ENCODE data around the gene COASY. TPM values are rescaled to one million over a fixed set of nuclear protein-coding genes. Genes with fewer than 3 reads are reported as not detected.

COASY gene
- total RNA-seq, 1 donor from 2014 or later: 9.1 TPM

- peak in 1 of 2 donors; percentile 8 for DNase-seq (ENCODE audit: low read depth in 2 of 2)
These were observed 48.2 kb downstream of the COASY start for GRCh38 chr17:42609814-42610801.

DNA sequence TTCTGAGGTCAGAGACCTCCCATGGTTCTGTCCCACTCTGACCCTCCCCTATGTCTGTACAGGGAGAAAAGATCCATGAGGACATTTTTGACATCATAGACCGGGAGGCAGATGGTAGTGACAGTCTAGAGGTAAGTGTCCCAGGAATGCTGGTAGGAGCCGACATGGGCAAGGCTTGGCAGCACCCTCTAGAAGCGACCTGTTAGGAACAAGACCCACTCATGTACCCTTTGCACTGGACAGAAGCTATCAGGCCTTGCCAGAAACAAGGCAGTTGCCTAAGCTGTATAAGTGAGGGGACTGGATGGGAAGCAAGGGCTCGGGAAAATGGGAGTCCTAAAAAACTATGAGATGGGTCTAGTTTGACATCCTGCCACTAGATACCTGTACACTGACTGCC is 50.1 kb downstream of the COASY start:
- no peak for DNase-seq (ENCODE audit: low read depth in 2 of 2)

DNA sequence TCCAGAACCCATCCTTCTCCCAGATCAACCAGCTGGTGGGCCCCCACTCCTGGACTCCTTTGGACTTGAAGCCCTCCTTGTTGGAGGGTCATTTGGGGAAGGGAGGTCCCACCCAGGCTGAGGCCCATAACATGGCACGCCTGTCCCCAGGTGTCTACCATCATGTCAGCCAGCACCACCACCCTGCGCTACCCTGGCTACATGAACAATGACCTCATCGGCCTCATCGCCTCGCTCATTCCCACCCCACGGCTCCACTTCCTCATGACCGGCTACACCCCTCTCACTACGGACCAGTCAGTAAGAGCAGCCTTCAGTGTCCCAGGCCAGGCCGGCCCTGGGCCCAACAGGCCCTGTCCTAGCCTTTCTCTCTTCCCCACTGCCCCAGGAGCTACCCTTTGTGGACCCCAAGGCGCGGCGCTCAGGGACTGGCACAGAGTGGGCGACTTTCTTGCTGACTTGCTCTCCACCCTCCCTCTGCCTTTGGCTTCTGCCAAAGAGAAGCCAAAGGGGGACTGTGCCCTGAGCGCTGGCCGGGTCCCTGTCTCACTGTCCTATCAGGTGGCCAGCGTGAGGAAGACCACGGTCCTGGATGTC is 51.8 kb downstream of the COASY start:
- no peak for DNase-seq (ENCODE audit: low read depth in 2 of 2)

Other genes with a start within 250 kb of the COASY start
- gene STAT3, start 173.7 kb upstream of the COASY start, total RNA-seq: 68.8 and 99.2 TPM in 2 replicates
- 362 and 404 TPM in 2 replicates for gene CAVIN1, start 138.9 kb upstream of the COASY start, total RNA-seq
- 16.0 and 20.2 TPM in 2 replicates for gene ATP6V0A1, start 103.3 kb upstream of the COASY start, total RNA-seq
- 19.3 and 42.9 TPM in 2 replicates for gene NAGLU, start 25.9 kb upstream of the COASY start, total RNA-seq
- gene HSD17B1, start 9.2 kb upstream of the COASY start, total RNA-seq: 0.38 and 0.39 TPM in 2 replicates
- gene MLX, start 5.0 kb downstream of the COASY start, total RNA-seq: 25.4 and 34.6 TPM in 2 replicates
- 2.3 and 2.8 TPM in 2 replicates for gene PSMC3IP, start 15.6 kb downstream of the COASY start, total RNA-seq
- gene RETREG3, start 47.2 kb downstream of the COASY start, total RNA-seq: 60.7 and 79.3 TPM in 2 replicates
- 21.7 and 23.9 TPM in 2 replicates for gene TUBG1, start 47.5 kb downstream of the COASY start, total RNA-seq
- gene TUBG2, start 97.1 kb downstream of the COASY start, total RNA-seq: 2.7 and 5.3 TPM in 2 replicates
- gene PLEKHH3, start 114.8 kb downstream of the COASY start, total RNA-seq: 12.5 and 16.6 TPM in 2 replicates
- 3.4 and 3.7 TPM in 2 replicates for gene CCR10, start 119.7 kb downstream of the COASY start, total RNA-seq
- 11.5 and 13.6 TPM in 2 replicates for gene CNTNAP1, start 120.4 kb downstream of the COASY start, total RNA-seq
- gene EZH1, start 182.9 kb downstream of the COASY start, total RNA-seq: 9.8 and 11.3 TPM in 2 replicates
- 6.0 and 25.9 TPM in 2 replicates for gene RAMP2, start 199.1 kb downstream of the COASY start, total RNA-seq
- gene VPS25, start 211.3 kb downstream of the COASY start, total RNA-seq: 39.2 and 48.3 TPM in 2 replicates
- 2.1 and 2.4 TPM in 2 replicates for gene WNK4, start 218.5 kb downstream of the COASY start, total RNA-seq
- 60.1 and 67.0 TPM in 2 replicates for gene COA3, start 236.6 kb downstream of the COASY start, total RNA-seq
- gene CNTD1, start 236.7 kb downstream of the COASY start, total RNA-seq: not detected in 2 replicates

Measured in dermis microvascular lymphatic vessel endothelial cell (primary cell).